T-helper 1 cell (primary cell): ENCODE results near the gene RORC.

ENCODE experiments used
- DNase-seq, 5 donors: peaks; one replicate each; pipeline ENCODE4 v3.0.0-alpha.2; 2012 to 2020

Gene RORC

GRCh38 chr1:151825751-151826660, 5.6 kb downstream of the RORC start:
- DNase-seq = no peak

GRCh38 chr1:151825204-151825603, 6.4 kb downstream of the RORC start:
- DNase-seq = no peak

- no peak for DNase-seq
Observed at GRCh38 chr1:151823175-151823574, 8.4 kb downstream of the RORC start.

- DNase-seq = no peak
Observed at GRCh38 chr1:151822404-151822803, 9.2 kb downstream of the RORC start.

GRCh38 chr1:151820940-151821339, 10.7 kb downstream of the RORC start:
- peak in 1 of 5 donors; percentile 29 for DNase-seq

- DNase-seq = peak in 1 of 5 donors; percentile 47
Observed at GRCh38 chr1:151819976-151820623, 11.5 kb downstream of the RORC start.

- DNase-seq = no peak
Observed at GRCh38 chr1:151819227-151819835, 12.3 kb downstream of the RORC start.

- DNase-seq = no peak
Observed at GRCh38 chr1:151817353-151817730, 14.3 kb downstream of the RORC start.

GRCh38 chr1:151816548-151817352, 14.9 kb downstream of the RORC start:
- no peak for DNase-seq

GRCh38 chr1:151815716-151816327, 15.8 kb downstream of the RORC start:
- DNase-seq = peak in 3 of 5 donors; percentile 29 to 57 (median 30)

- no peak for DNase-seq
Observed at GRCh38 chr1:151814971-151815545, 16.5 kb downstream of the RORC start.

- DNase-seq = no peak
Observed at GRCh38 chr1:151814426-151814825, 17.2 kb downstream of the RORC start.

GRCh38 chr1:151813271-151813977, 18.2 kb downstream of the RORC start:
- DNase-seq = no peak

- DNase-seq = no peak
Observed at GRCh38 chr1:151811181-151811580, 20.4 kb downstream of the RORC start.

- DNase-seq = no peak
Observed at GRCh38 chr1:151809985-151810556, 21.5 kb downstream of the RORC start.

GRCh38 chr1:151809290-151809984, 22.2 kb downstream of the RORC start:
- DNase-seq = no peak

GRCh38 chr1:151807766-151808165, 23.8 kb downstream of the RORC start:
- DNase-seq = no peak

- no peak for DNase-seq
Observed at GRCh38 chr1:151807131-151807530, 24.5 kb downstream of the RORC start.

GRCh38 chr1:151806170-151806569, 25.4 kb downstream of the RORC start:
- DNase-seq = no peak
